Measurements from ENCODE around the gene RBM4B.
"Not testable (repeated sequence)": the region's sequence is repeated elsewhere in the genome, so short reads cannot be mapped to it uniquely, and the experiment has no call there.

RBM4B gene

DNA sequence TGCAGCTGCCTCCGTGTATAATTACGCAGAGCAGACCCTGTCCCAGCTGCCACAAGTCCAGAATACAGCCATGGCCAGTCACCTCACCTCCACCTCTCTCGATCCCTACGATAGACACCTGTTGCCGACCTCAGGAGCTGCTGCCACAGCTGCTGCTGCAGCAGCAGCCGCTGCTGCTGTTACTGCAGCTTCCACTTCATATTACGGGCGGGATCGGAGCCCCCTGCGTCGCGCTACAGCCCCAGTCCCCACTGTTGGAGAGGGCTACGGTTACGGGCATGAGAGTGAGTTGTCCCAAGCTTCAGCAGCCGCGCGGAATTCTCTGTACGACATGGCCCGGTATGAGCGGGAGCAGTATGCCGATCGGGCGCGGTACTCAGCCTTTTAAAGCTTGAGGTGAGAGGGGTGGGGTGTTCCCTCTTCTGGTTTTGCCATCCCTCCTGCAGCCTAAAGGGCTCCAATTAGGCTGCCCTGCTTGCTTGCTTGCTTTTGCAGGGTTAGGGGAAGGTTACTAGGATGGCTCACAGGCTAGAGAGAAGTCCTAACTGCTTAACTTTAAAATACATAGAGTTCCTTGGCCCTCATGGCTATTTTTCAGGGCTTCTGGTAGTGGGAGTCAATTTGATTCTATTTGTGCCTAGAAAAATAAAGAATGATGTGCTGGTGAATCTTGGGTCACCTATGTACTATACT lies 33.8 kb downstream of the RBM4B start:
- no peak for DNase-seq

DNA sequence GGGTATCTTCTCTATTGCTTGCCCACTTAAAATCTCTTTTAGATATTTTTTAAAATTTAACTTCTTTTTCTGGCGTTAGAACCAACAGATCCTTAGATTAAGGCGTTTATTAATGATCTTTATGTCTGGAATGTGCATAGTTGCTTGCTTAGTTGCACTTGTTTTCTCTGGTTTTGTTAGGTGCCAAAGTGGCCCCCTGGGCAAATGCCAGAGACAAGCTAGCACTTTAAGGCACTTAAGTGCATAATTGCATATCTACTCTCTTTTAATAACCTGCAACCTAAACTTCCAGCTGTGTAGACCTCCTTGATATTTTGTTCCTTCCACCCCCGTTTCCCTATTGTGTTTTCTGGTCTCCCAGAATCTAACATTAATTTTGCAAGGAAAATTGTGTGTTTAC lies 35.9 kb downstream of the RBM4B start:
- DNase-seq = no peak

DNA sequence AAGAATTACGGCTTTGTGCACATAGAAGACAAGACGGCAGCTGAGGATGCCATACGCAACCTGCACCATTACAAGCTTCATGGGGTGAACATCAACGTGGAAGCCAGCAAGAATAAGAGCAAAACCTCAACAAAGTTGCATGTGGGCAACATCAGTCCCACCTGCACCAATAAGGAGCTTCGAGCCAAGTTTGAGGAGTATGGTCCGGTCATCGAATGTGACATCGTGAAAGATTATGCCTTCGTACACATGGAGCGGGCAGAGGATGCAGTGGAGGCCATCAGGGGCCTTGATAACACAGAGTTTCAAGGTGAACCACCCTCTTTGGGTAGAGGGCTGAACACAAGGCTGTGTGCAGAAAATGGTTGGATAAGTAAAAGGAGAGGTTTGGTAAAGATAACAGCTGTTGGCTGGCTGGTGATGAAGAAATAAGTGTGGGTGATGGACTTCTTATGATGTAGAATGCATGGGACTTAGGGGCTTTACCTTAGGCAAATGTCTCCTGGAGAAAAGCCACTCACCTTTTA lies 37.8 kb downstream of the RBM4B start:
- not testable (repeated sequence) for DNase-seq

DNA sequence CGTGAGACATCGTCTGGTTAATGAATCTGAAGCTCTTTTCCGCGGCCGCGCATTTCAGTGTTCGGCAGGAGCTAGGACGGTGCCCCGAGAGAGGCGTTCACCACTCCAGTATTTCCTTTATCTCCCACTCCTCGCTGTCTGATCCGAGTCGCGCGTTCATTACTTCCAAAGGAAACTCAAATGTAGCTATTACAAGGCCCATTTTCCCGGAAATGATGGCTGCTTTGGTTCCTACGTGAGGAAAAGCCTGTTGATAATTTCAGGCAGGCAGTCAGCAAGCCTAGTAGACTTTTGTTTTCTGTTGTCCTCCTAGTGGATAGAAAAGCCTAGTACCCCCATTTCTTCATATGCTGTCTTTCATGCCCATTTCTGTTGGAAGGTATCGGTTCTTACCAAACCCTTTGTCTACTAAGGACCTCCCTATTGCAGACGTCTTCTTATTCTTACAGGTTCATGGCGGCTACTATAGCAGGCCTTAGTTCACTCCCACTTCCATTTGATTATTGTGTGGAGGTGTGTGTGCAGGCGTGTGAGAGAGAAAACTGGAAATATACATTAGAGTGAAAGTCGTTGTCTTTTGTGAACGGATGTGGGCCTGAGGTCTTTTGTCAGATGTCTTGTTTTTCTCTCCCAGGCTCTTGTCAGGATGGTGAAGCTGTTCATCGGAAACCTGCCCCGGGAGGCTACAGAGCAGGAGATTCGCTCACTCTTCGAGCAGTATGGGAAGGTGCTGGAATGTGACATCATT lies 38.4 kb downstream of the RBM4B start:
- peak in 14 of 58 donors; percentile 19 to 69 (median 49) for DNase-seq

DNA sequence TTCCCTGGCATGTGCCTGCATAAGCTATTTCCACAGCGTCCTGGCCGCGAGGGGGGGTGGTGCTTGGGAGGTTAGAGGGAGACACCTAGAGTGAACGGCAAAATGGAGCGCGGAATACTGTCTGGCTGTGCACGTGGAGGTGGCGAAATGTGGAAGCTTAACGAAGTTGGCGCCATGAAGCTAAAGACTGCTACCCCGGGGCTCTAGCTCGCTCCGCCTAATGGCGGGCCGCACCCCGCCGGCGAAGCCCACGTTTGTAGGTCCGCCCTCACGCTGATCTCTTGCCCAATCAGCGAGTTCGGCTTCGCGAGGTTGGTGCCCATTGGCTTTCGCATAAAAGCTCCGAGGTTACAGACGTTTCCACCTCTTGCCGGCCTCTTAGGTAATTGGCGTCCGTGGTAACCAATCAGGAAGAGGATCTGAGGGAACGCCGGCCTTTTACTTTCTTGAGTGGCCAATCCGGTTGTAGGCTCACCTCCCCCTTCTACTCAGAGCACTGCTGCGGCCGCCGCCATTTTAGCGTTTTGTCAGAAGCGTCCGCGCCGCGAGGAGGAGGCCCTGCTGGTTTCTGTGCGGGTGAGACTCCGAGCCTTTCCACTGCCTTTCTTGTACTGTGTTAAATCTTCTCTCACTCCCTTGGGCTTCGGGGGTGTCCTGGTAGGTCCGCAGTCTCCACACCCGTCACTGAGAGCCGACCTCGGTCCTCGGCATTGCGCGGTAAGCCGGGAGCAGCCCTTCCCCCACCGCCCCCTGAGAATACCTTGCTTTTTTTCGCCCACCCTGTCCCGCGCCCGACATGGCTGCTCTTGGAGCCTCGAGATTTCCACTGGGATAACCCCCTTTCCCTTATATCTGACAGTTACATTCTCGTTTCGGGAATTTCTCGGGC lies 39.3 kb downstream of the RBM4B start, which contains the start of gene RBM4:
RBM4 (plus strand) TSS at position 527 of the 889 bp plus-strand sequence. CDS start 1,009 bp downstream, outside the sequence.
- DNase-seq = peak; percentile 73 to 100 (median 98)

DNA sequence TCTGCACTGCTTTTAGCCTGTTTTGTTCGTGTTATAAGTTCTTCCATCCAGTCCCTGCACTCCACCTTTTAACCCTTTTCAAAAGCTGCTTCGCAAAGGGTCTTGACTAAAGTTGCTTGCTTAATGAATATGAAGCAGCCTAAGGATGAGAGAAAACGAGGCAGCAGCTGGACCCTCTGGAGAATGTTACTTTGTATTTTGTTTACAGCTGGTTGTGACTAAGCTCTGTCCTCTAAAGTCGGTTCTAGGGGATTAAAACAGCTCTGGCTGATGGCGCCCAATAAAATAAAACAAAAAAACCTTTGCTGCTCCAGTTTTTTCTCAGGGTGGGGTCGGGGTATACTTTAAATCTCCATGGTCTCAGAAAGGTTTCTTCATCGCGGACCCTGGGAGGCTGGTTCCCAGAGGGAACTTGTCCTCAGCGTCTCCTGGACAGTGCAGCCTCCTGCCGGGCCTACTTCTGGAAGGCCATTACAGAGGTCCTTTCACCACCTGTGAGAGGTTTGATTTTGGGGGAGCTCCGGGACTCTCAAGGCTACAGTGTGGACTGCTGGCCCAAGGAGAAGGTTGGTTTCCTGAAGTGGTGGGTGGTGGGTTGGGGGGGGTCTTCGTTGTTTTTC lies 40.0 kb downstream of the RBM4B start:
- DNase-seq = peak in 2 of 58 donors; percentile 40 to 52

DNA sequence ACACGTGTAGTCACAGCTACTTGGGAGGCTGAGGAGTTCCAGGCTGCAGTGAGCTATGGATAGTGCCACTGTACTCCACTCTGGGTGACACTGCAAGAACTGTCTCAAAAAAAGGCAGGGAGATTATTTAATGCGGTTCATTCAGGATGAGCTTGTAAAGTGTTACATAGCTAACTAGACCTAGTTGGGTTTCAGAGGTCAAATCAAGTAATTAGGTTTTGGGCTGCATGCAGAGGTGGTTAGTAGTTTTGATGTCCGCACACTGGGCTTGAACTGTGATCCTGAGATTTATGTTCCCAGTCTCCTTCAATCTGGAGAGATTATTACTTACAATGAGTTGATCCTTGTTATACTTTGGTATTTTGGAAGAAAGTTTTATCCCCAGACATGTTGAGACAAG lies 41.3 kb downstream of the RBM4B start:
- DNase-seq = no peak

DNA sequence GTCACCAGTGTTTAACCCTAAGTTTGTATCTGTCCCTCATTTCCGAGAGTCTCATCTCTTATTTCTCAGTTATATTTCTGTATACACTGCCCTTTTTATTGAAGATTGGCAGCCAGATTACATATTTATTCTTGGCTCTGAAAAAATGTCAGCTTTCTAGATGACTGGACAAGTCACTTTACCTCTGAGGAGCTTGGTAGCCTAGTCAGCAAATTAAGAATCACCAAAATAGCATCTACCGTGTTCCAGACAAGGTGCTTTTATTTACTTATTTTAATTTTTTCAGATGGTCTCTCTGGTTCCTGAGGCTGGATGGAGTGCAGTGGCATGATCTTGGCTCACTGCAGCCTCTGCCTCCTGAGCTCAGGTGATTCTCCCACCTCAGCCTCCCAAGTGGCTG lies 44.7 kb downstream of the RBM4B start:
- DNase-seq = no peak

DNA sequence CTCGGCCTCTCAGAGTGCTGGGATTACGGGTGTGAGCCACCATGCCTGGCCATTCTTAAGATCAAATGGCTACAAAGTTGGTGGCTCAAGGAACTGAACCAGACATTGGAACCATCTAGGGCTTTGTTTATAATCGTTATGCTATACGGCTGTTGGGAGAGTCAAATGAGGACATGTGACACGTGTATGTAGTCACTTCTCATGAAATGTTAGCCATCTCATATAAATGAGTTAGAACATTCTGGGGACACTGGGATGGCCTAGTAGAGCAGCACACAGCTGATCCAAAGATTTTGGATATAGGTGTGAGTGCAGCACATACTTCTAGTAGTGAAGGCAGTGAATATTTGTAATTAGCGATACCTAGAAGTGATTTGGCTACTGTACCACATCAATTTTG lies 45.8 kb downstream of the RBM4B start:
- DNase-seq = no peak

DNA sequence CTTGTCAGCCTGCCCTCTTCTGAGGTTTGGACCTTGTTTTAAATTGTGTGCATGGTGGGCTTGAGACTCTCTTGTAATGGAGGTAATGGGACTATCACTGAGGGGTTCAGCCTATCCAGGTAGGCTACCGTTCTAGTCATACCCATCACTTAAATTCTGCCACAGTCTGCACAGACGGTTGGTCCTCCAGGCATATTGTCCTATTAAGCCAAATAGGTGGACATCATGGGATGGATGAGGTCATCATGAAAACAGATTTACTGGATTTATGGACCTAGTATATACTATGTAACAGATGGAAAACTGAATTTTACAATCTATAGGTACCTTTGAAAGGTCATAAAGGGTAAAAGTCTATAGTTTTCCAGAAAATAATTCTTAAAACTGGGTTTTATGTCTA lies 48.3 kb downstream of the RBM4B start:
- DNase-seq = no peak

DNA sequence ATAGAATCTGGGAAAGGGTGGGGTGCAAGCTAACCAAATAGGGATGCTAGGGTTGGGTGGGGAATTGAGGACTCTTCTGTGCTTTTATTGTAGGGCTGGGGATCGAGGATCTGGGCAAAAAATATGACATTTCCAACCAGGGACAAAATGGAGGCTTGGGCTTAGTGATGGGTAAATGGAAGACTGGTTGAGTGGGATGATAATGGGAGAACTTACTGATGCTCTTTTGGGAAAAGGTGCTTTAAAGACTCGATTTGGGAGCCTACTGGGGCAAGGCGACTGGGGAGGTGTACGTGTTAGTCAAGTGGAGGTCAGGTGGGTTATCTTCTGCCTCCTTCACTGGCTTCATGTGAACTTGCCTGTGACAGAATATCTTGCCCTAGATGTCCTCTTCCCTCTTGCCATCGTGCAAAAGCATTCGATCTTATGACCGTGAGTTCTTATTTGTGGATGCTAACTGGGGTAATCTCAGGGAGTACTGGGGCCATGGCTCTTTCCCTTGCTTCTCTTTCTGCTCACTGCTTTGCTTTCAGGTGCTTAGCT lies 49.6 kb downstream of the RBM4B start:
- DNase-seq = no peak

DNA sequence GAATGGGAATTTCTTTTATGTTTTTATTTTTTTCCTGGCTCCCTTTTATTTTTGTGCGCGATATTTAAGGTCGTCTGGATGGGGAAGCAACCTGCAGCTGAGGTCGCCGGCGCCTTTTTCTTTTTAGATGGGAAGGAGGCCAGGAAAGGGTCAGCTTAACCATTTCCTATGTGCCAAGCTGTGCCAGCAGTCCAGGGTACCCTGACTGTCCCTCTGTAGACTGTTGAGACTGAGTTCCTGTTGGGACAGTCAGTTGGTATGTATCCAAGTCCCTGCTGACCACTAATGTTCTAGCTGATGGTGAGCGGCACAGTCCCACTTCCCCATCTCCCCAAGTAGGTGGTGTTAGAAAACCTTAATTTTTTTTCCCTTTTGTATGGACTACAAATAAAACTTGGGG lies 50.8 kb downstream of the RBM4B start:
- peak in 2 of 58 donors; percentile 10 to 12 for DNase-seq

DNA sequence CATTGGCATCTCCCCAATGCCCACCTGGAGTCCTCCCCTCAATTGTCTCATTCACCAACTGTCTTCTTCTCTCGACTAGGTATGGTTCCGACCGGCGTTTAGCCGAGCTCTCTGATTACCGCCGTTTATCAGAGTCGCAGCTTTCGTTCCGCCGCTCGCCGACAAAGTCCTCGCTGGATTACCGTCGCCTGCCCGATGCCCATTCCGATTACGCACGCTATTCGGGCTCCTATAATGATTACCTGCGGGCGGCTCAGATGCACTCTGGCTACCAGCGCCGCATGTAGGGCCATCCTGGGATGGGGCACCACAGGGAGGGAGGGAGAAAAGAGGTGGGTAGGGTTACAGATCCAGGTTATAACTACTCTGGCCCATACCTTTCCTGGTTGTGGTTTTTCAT lies 51.3 kb downstream of the RBM4B start:
- no peak for DNase-seq

DNA sequence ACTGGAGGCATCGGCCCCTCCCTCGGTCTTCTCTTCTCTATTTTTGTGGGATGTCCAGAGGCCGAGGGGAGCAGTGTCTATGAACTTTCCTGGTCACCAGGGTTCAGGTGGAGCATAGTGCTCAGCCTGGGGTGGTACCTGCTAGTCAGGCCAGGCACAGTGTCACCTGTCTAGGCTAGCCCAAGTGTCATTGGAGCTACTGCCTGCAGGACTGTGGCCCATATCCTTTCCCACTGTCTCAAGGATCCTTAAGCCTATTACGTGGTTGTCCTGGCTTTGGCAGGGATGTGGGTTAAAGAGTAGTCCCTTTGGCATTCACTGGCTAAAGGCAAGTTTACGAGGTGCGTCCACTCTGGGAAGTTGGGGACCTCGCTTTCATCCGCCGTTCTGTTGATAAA lies 51.9 kb downstream of the RBM4B start:
- no peak for DNase-seq

DNA sequence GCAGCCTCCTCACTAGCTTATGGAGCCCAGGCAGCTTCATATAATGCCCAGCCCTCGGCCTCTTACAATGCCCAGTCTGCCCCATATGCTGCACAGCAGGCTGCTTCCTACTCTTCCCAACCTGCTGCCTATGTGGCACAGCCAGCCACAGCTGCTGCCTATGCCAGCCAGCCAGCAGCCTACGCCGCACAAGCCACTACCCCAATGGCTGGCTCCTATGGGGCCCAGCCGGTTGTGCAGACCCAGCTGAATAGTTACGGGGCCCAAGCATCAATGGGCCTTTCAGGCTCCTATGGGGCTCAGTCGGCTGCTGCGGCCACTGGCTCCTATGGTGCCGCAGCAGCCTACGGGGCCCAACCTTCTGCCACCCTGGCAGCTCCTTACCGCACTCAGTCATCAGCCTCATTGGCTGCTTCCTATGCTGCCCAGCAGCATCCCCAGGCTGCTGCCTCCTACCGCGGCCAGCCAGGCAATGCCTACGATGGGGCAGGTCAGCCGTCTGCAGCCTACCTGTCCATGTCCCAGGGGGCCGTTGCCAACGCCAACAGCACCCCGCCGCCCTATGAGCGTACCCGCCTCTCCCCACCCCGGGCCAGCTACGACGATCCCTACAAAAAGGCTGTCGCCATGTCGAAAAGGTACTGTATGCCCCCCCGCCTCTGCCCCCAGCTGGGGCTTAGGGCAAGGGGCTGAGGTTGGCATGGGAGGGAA lies 52.5 kb downstream of the RBM4B start:
- no peak for DNase-seq

DNA sequence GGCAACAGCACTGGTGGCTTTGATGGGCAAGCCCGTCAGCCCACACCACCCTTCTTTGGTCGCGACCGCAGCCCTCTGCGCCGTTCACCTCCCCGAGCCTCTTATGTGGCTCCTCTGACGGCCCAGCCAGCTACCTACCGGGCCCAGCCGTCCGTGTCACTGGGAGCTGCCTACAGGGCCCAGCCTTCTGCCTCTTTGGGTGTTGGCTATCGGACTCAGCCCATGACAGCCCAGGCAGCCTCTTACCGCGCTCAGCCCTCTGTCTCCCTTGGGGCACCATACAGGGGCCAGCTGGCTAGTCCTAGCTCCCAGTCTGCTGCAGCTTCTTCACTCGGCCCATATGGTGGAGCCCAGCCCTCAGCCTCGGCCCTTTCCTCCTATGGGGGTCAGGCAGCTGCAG lies 53.2 kb downstream of the RBM4B start:
- DNase-seq = no peak

DNA sequence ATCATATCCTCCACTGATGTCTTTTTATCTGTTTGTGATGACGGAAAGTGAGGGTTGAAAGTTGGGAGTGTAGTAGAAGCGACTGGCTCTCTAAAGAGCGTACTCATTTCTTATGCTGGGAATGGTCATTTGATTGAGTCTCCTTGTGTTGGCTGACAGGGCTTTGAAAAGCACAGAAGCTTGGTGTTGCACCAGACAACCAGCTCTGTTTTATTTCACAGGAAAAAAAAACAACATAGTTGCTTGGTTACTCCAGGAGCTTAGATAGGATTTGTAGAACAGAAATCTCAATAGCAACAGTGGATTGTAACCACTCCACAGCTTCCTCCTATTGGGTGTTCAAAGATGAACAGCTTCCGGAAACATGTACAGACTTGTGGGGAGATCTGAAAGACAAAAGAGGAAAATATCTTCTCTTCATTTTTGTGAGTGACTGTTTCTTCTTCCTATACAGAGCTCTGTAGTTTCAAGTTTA lies 58.6 kb downstream of the RBM4B start:
- peak in 3 of 58 donors; percentile 9 to 32 (median 14) for DNase-seq

DNA sequence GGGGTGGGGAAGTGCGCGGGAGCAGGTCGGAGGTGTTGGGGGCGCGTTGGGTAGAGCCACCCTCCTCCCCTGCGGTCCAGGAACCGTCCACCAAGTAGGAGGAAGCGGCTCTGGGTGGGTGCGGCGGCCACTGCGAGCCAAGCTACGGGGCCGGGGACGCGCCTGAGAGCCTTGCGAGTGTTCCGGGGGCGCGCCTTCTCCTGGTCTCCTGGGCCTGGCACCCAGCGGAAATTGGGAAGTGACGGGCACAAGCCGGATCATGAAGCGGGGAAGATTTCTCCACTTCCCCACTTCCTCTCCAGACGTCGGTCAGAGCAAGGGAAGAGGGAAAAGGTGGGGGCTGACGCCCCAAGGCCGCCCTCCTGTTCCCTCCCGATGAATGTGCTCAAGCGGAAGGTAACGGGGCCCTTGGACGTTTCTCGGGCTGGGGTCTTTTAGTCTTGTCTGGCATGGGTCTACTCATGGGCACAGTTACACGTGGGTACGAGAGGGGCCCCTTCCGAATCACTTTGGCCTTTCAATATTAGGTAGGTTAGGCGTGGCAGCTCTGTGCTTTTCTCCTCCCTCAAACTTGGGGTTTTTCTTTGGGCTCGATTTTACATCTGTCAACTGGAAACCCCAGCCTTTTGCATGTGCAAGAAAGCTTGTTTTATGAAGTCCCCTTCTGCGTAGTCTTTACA lies 60.4 kb downstream of the RBM4B start:
- DNase-seq = peak in 16 of 58 donors; percentile 13 to 81 (median 68)
